ENCODE results near the gene TNNT2. TPM values are rescaled to one million over a fixed set of nuclear protein-coding genes. Genes with fewer than 3 reads are reported as not detected.

The TNNT2 gene
- total and polyA plus RNA-seq, 2 of the 13 experiments (the other 11 are each of a cell fraction or from before 2014, with no cell fraction given) = 0.20 to 0.63 TPM

DNA sequence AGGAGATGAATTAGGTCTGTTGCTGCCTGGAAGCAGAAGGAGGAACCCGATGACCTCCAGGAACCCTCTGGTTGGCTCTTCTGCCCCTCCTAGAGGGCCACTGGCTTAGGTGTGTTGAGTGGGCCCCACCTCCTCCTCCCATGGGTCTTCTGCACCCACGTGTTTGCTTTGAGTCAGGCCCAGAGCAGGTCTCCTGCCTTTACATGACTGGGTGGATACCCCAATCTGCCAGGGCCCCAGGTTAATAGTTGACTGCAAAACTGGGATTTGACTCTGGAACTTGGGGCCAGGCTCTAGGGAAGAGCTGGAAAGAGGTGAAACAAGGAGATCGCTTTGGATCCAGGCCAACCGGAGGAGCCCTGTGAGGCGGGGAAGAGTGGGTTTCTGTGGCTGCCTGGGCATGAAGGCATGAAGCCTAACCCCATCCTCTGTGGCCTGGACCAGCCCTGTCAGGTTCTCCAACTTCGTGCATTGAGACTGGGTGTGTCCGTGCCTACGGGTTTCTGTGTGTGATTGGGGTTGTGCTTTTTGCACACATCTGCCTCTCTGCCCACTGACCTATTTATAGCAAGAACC, 29.4 kb upstream of the TNNT2 start:
- intact Hi-C loops (cut with micrococcal nuclease; ENCODE audit: unreplicated experiment) = no loop called here
- Histone ChIP-seq H2AFZ (ENCODE audit: low read length) (no peak overlapping the region), H3K4me3 (replicated peaks in 1 of 3; ENCODE audit: insufficient read depth in 1 of 3, low read depth in 2 of 3, low read length in 3 of 3) (no peak overlapping the region), H4K20me1 (ENCODE audit: insufficient read depth, low read length) (no peaks in the 10 kb centered on the region), H3K9ac (ENCODE audit: insufficient read depth, low read depth, low read length) (no peak overlapping the region), H3K27me3 (ENCODE audit: control insufficient read depth in 1 of 2, insufficient read depth in 2 of 2, low read length in 2 of 2) (peaks cover 1 to 9% of the 10 kb centered on the region in 2 experiments; a peak in 1 of 5 replicates), H3K9me3 (ENCODE audit: low read length) (no peaks in the 10 kb centered on the region), H3K27ac (ENCODE audit: extremely low read length, insufficient read depth, low read length) (no peak overlapping the region), H3K36me3 (replicated peaks in 1 of 2; ENCODE audit: control insufficient read depth in 1 of 2, insufficient read depth in 2 of 2, low read length in 2 of 2) (no peaks in the 10 kb centered on the region), H3K4me2 (ENCODE audit: low read depth, low read length) (peak overlapping the region; percentile 46), H3K79me2 (ENCODE audit: insufficient read depth, low read length) (no peaks in the 10 kb centered on the region), H3K4me1 (ENCODE audit: insufficient read depth, low read length) (peaks cover 56% of the 10 kb centered on the region)
- DNase-seq (ENCODE audit: low spot score) (peak; percentile 44), FAIRE-seq (peak; percentile 15), ATAC-seq (peak; percentile 37)
- in situ Hi-C loops (cut with HindIII; ENCODE audit: extremely low pct_ligation_motif_present, low pct_unique_long_range_greater_than_20kb) = no loop called here
- WGBS (ENCODE audit: low lambda C conversion rate) = 53% methylated on average over 7 of the region's 8 CpGs
- no TSS peak for BruUV-seq (replicated peaks)
- ChIA-PET POLR2A (interaction anchor here (2.2 to 3.7 kb wide), 6 partner anchors 10 to 27 kb away, joined by 7 to 40 read pairs (median 16); no protein-coding TSS in a partner anchor), CTCF (ENCODE audit: low intra/inter-chr PET ratio, low total read pairs) (interaction anchor here (1.7 to 5.1 kb wide), 2 partner anchors 22 to 29 kb away, joined by 3 to 65 read pairs; no protein-coding TSS in a partner anchor)
- TF ChIP-seq ZNF225 (CRISPR knock-in tag; IDR thresholded peaks at IDR 0.05) (no peak), TAF1 (CRISPR knock-in tag; IDR thresholded peaks at IDR 0.05) (peak; percentile 13; the same call in 1 of the 2 replicates), NR3C1 (CRISPR knock-in tag; IDR thresholded peaks at IDR 0.05) (no peak), ZFY (CRISPR knock-in tag; IDR thresholded peaks at IDR 0.05) (0 out of 2 replicates have a peak, but pooled peaks have one; percentile 20), CREB1 (IDR thresholded peaks at IDR 0.05) (no peak), CREB1 (CRISPR knock-in tag; IDR thresholded peaks at IDR 0.05) (peak; percentile 27; the same call in 1 of the 2 replicates), ZNF143 (CRISPR knock-in tag; IDR thresholded peaks at IDR 0.05) (0 out of 2 replicates have a peak, but pooled peaks have one; percentile 47), HMG20A (CRISPR knock-in tag; IDR thresholded peaks at IDR 0.05; ENCODE audit: borderline replicate concordance) (no peak), ZNF3 (CRISPR knock-in tag; IDR thresholded peaks at IDR 0.05) (peak; percentile 80), ZNF616 (CRISPR knock-in tag; IDR thresholded peaks at IDR 0.05; ENCODE audit: low read depth) (no peak), FOSL2 (CRISPR knock-in tag; IDR thresholded peaks at IDR 0.05) (peak; percentile 70), POGZ (CRISPR knock-in tag; IDR thresholded peaks at IDR 0.05) (peak; percentile 16; the same call in 1 of the 2 replicates), DMAP1 (CRISPR knock-in tag; IDR thresholded peaks at IDR 0.05) (0 out of 2 replicates have a peak, but pooled peaks have one; percentile 27), MXI1 (IDR thresholded peaks at IDR 0.05; ENCODE audit: borderline replicate concordance, low read depth, low read length) (peak; percentile 20; the same call in 1 of the 3 replicates)
- TF ChIP-seq, protein P1, sequence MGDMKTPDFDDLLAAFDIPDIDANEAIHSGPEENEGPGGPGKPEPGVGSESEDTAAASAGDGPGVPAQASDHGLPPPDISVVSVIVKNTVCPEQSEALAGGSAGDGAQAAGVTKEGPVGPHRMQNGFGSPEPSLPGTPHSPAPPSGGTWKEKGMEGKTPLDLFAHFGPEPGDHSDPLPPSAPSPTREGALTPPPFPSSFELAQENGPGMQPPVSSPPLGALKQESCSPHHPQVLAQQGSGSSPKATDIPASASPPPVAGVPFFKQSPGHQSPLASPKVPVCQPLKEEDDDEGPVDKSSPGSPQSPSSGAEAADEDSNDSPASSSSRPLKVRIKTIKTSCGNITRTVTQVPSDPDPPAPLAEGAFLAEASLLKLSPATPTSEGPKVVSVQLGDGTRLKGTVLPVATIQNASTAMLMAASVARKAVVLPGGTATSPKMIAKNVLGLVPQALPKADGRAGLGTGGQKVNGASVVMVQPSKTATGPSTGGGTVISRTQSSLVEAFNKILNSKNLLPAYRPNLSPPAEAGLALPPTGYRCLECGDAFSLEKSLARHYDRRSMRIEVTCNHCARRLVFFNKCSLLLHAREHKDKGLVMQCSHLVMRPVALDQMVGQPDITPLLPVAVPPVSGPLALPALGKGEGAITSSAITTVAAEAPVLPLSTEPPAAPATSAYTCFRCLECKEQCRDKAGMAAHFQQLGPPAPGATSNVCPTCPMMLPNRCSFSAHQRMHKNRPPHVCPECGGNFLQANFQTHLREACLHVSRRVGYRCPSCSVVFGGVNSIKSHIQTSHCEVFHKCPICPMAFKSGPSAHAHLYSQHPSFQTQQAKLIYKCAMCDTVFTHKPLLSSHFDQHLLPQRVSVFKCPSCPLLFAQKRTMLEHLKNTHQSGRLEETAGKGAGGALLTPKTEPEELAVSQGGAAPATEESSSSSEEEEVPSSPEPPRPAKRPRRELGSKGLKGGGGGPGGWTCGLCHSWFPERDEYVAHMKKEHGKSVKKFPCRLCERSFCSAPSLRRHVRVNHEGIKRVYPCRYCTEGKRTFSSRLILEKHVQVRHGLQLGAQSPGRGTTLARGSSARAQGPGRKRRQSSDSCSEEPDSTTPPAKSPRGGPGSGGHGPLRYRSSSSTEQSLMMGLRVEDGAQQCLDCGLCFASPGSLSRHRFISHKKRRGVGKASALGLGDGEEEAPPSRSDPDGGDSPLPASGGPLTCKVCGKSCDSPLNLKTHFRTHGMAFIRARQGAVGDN (CRISPR knock-in tag; IDR thresholded peaks at IDR 0.05) = peak; percentile 52
- TF ChIP-seq, protein P2, sequence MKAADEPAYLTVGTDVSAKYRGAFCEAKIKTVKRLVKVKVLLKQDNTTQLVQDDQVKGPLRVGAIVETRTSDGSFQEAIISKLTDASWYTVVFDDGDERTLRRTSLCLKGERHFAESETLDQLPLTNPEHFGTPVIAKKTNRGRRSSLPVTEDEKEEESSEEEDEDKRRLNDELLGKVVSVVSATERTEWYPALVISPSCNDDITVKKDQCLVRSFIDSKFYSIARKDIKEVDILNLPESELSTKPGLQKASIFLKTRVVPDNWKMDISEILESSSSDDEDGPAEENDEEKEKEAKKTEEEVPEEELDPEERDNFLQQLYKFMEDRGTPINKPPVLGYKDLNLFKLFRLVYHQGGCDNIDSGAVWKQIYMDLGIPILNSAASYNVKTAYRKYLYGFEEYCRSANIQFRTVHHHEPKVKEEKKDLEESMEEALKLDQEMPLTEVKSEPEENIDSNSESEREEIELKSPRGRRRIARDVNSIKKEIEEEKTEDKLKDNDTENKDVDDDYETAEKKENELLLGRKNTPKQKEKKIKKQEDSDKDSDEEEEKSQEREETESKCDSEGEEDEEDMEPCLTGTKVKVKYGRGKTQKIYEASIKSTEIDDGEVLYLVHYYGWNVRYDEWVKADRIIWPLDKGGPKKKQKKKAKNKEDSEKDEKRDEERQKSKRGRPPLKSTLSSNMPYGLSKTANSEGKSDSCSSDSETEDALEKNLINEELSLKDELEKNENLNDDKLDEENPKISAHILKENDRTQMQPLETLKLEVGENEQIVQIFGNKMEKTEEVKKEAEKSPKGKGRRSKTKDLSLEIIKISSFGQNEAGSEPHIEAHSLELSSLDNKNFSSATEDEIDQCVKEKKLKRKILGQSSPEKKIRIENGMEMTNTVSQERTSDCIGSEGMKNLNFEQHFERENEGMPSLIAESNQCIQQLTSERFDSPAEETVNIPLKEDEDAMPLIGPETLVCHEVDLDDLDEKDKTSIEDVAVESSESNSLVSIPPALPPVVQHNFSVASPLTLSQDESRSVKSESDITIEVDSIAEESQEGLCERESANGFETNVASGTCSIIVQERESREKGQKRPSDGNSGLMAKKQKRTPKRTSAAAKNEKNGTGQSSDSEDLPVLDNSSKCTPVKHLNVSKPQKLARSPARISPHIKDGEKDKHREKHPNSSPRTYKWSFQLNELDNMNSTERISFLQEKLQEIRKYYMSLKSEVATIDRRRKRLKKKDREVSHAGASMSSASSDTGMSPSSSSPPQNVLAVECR (CRISPR knock-in tag; IDR thresholded peaks at IDR 0.05; ENCODE audit: borderline replicate concordance) = peak; percentile 24; the same call in 1 of the 2 replicates
